ENCODE results near the gene DNAJC12.
"Not testable (repeated sequence)": the region's sequence is repeated elsewhere in the genome, so short reads cannot be mapped to it uniquely, and the experiment has no call there.

The DNAJC12 gene

GRCh38 chr10:67858971-67859370, 21.0 kb upstream of the DNAJC12 start:
- no peak overlapping the region for H3K27ac Mint-ChIP-seq
- H3K36me3 Mint-ChIP-seq = no peaks in the 10 kb centered on the region

GRCh38 chr10:67853512-67853911, 15.5 kb upstream of the DNAJC12 start:
- H3K27me3 Mint-ChIP-seq = no peaks in the 10 kb centered on the region
- no peak overlapping the region for H3K4me3 Mint-ChIP-seq
- H3K4me1 Mint-ChIP-seq = peaks cover 3 to 21% of the 10 kb centered on the region in 2 donors
- no peak for DNase-seq
- no peak overlapping the region for H3K27ac Mint-ChIP-seq
- peaks cover 0 to 4% of the 10 kb centered on the region in 2 donors for H3K9me3 Mint-ChIP-seq
- H3K36me3 Mint-ChIP-seq = peaks cover 0 to 4% of the 10 kb centered on the region in 2 donors
- no peak for ATAC-seq (replicated peaks)

More at GRCh38 chr10:67858971-67859370, 21.0 kb upstream of the DNAJC12 start:
- Mint-ChIP-seq H3K4me1 (peaks cover 10 to 19% of the 10 kb centered on the region in 2 donors), H3K27me3 (no peaks in the 10 kb centered on the region), H3K9me3 (no peaks in the 10 kb centered on the region), H3K4me3 (no peak overlapping the region)
- ATAC-seq (replicated peaks) (no peak), DNase-seq (no peak)

- Mint-ChIP-seq H3K27ac (no peak overlapping the region), H3K4me3 (no peak overlapping the region), H3K27me3 (no peaks in the 10 kb centered on the region), H3K36me3 (peaks cover 0 to 4% of the 10 kb centered on the region in 2 donors), H3K9me3 (peaks cover 0 to 4% of the 10 kb centered on the region in 2 donors), H3K4me1 (peaks cover 3 to 21% of the 10 kb centered on the region in 2 donors)
- DNase-seq (no peak), ATAC-seq (replicated peaks) (no peak)
These were observed 14.8 kb upstream of the DNAJC12 start for GRCh38 chr10:67852761-67853160.

GRCh38 chr10:67851186-67851585, 13.2 kb upstream of the DNAJC12 start:
- peaks cover 3 to 21% of the 10 kb centered on the region in 2 donors for H3K4me1 Mint-ChIP-seq
- DNase-seq = no peak
- no peak overlapping the region for H3K27ac Mint-ChIP-seq
- ATAC-seq (replicated peaks) = no peak
- peaks cover 0 to 4% of the 10 kb centered on the region in 2 donors for H3K36me3 Mint-ChIP-seq
- H3K4me3 Mint-ChIP-seq = no peak overlapping the region
- H3K9me3 Mint-ChIP-seq = peaks cover 0 to 4% of the 10 kb centered on the region in 2 donors
- no peaks in the 10 kb centered on the region for H3K27me3 Mint-ChIP-seq

GRCh38 chr10:67849331-67850011, 11.5 kb upstream of the DNAJC12 start:
- ATAC-seq (replicated peaks) = peak; percentile 99 to 100
- peaks cover 0 to 1% of the 10 kb centered on the region in 2 donors for H3K27me3 Mint-ChIP-seq

GRCh38 chr10:67843284-67843683, 5.3 kb upstream of the DNAJC12 start:
- no peak for ATAC-seq (replicated peaks)
- Mint-ChIP-seq H3K9me3 (peaks cover 2 to 6% of the 10 kb centered on the region in 2 donors), H3K27me3 (peaks cover 0 to 5% of the 10 kb centered on the region in 2 donors), H3K4me3 (no peak overlapping the region), H3K27ac (no peak overlapping the region), H3K36me3 (no peaks in the 10 kb centered on the region), H3K4me1 (no peaks in the 10 kb centered on the region)
- no peak for DNase-seq

More at GRCh38 chr10:67849331-67850011, 11.5 kb upstream of the DNAJC12 start:
- DNase-seq = peak; percentile 90
- Mint-ChIP-seq H3K4me3 (peak overlapping the region; percentile 83 to 85), H3K27ac (peak overlapping the region; percentile 92), H3K9me3 (peaks cover 0 to 4% of the 10 kb centered on the region in 2 donors), H3K36me3 (peaks cover 0 to 4% of the 10 kb centered on the region in 2 donors), H3K4me1 (peaks cover 2 to 16% of the 10 kb centered on the region in 2 donors)

GRCh38 chr10:67841737-67842136, 3.7 kb upstream of the DNAJC12 start:
- no peak for ATAC-seq (replicated peaks)
- Mint-ChIP-seq H3K27ac (no peak overlapping the region), H3K36me3 (no peaks in the 10 kb centered on the region), H3K4me1 (peaks cover 0 to 2% of the 10 kb centered on the region in 2 donors), H3K9me3 (peaks cover 2 to 6% of the 10 kb centered on the region in 2 donors), H3K4me3 (no peak overlapping the region), H3K27me3 (peaks cover 0 to 5% of the 10 kb centered on the region in 2 donors)
- no peak for DNase-seq

GRCh38 chr10:67839951-67840350, 2.0 kb upstream of the DNAJC12 start:
- Mint-ChIP-seq H3K9me3 (peaks cover 2 to 6% of the 10 kb centered on the region in 2 donors), H3K27ac (no peak overlapping the region), H3K4me1 (peaks cover 0 to 2% of the 10 kb centered on the region in 2 donors), H3K27me3 (peaks cover 0 to 5% of the 10 kb centered on the region in 2 donors), H3K36me3 (no peaks in the 10 kb centered on the region), H3K4me3 (no peak overlapping the region)
- DNase-seq = no peak
- ATAC-seq (replicated peaks) = no peak

- DNase-seq; H3K27me3 Mint-ChIP-seq; H3K27ac Mint-ChIP-seq; ATAC-seq (replicated peaks); H3K4me3 Mint-ChIP-seq; H3K9me3 Mint-ChIP-seq; H3K4me1 Mint-ChIP-seq; H3K36me3 Mint-ChIP-seq: not testable (repeated sequence)
These were observed 1.5 kb upstream of the DNAJC12 start for GRCh38 chr10:67839511-67839910.

GRCh38 chr10:67836972-67837371, 1.0 kb downstream of the DNAJC12 start:
- Mint-ChIP-seq H3K27me3 (no peaks in the 10 kb centered on the region), H3K4me3 (no peak overlapping the region), H3K9me3 (peaks cover 0 to 6% of the 10 kb centered on the region in 2 donors), H3K4me1 (peaks cover 0 to 2% of the 10 kb centered on the region in 2 donors), H3K27ac (no peak overlapping the region), H3K36me3 (no peaks in the 10 kb centered on the region)
- DNase-seq (no peak), ATAC-seq (replicated peaks) (no peak)

- H3K4me3 Mint-ChIP-seq = no peak overlapping the region
- no peaks in the 10 kb centered on the region for H3K27me3 Mint-ChIP-seq
- ATAC-seq (replicated peaks) (no peak), DNase-seq (no peak)
- no peak overlapping the region for H3K27ac Mint-ChIP-seq
- H3K4me1 Mint-ChIP-seq = peaks cover 0 to 2% of the 10 kb centered on the region in 2 donors
- H3K36me3 Mint-ChIP-seq = no peaks in the 10 kb centered on the region
- H3K9me3 Mint-ChIP-seq = peaks cover 0 to 6% of the 10 kb centered on the region in 2 donors
These were observed 1.5 kb downstream of the DNAJC12 start for GRCh38 chr10:67836488-67836887.

- not testable (repeated sequence) for H3K4me3 Mint-ChIP-seq
These were observed 2.2 kb downstream of the DNAJC12 start for GRCh38 chr10:67835541-67836394.

GRCh38 chr10:67834375-67834774, 3.6 kb downstream of the DNAJC12 start:
- no peak for ATAC-seq (replicated peaks)
- Mint-ChIP-seq H3K9me3 (no peaks in the 10 kb centered on the region), H3K36me3 (no peaks in the 10 kb centered on the region), H3K27me3 (no peaks in the 10 kb centered on the region), H3K27ac (no peak overlapping the region), H3K4me1 (peaks cover 0 to 2% of the 10 kb centered on the region in 2 donors), H3K4me3 (no peak overlapping the region)
- no peak for DNase-seq

More at GRCh38 chr10:67835541-67836394, 2.2 kb downstream of the DNAJC12 start:
- ATAC-seq (replicated peaks); DNase-seq; H3K27ac Mint-ChIP-seq; H3K4me1 Mint-ChIP-seq; H3K9me3 Mint-ChIP-seq; H3K27me3 Mint-ChIP-seq; H3K36me3 Mint-ChIP-seq: not testable (repeated sequence)

GRCh38 chr10:67827811-67828210, 10.2 kb downstream of the DNAJC12 start:
- no peak for ATAC-seq (replicated peaks)
- Mint-ChIP-seq H3K4me1 (no peaks in the 10 kb centered on the region), H3K9me3 (no peaks in the 10 kb centered on the region), H3K4me3 (no peak overlapping the region), H3K27ac (no peak overlapping the region), H3K36me3 (no peaks in the 10 kb centered on the region), H3K27me3 (no peaks in the 10 kb centered on the region)
- no peak for DNase-seq

Measured in stimulated activated naive B cell treated with anti-CD40 and anti-IgM and Interleukin-4, amounts not matched to agents 10 μg/mL and 1 μg/mL and 100 μg/mL, for 72 hours (primary cell).